Karpas-422 (cell line): Measurements from ENCODE around the gene HSPH1. TPM values are rescaled to one million over a fixed set of nuclear protein-coding genes. Genes with fewer than 3 reads are reported as not detected.
"Not testable (repeated sequence)": the region's sequence is repeated elsewhere in the genome, so short reads cannot be mapped to it uniquely, and the experiment has no call there.

Experiments
- DNase-seq: peaks from one replicate; pipeline ENCODE4 v3.0.0-alpha.2; 2015
- H2AFZ ChIP-seq: fragments of 200-600 bp; sonication (generic); 2 replicates; pipeline ENCODE4 v1.6.1; 2014; ENCODE audit warnings: antibody characterized with exemption, low read length, mixed read lengths
- H3K27ac ChIP-seq: fragments of 200-600 bp; sonication (generic); 2 replicates; pipeline ENCODE4 v1.5.1; 2014; ENCODE audit warnings: mild to moderate bottlenecking, low read length, moderate library complexity
- H3K27me3 ChIP-seq: fragments of 200-600 bp; sonication (generic); 2 replicates; pipeline ENCODE4 v1.6.1; 2014; ENCODE audit warnings: low read length, mixed read lengths
- H3K36me3 ChIP-seq: fragments of 200-600 bp; sonication (generic); 2 replicates; pipeline ENCODE4 v1.6.1; 2014; ENCODE audit warnings: low read length, mixed read lengths; ENCODE audit not compliant: insufficient read depth
- H3K4me1 ChIP-seq: fragments of 200-600 bp; sonication (generic); 2 replicates; pipeline ENCODE4 v1.6.1; 2014; ENCODE audit warnings: mild to moderate bottlenecking, low read length, mixed read lengths
- H3K4me2 ChIP-seq: fragments of 200-600 bp; sonication (generic); 2 replicates; pipeline ENCODE4 v1.6.1; 2014; ENCODE audit warnings: low read length, low read depth, mild to moderate bottlenecking; ENCODE audit not compliant: poor library complexity, severe bottlenecking
- H3K4me3 ChIP-seq: fragments of 200-600 bp; sonication (generic); 2 replicates; pipeline ENCODE4 v1.5.1; 2014; ENCODE audit warnings: mild to moderate bottlenecking, antibody characterized with exemption, low read length, mixed read lengths
- H3K79me2 ChIP-seq: fragments of 200-600 bp; sonication (generic); 2 replicates; pipeline ENCODE4 v1.6.1; 2014; ENCODE audit warnings: mild to moderate bottlenecking, low read length, mixed read lengths
- H3K9ac ChIP-seq: fragments of 200-600 bp; sonication (generic); 2 replicates; pipeline ENCODE4 v1.6.0; 2014; ENCODE audit warnings: low read length
- H3K9me2 ChIP-seq: fragments of 200-600 bp; sonication (generic), shearing (Covaris generic); replicated peaks from 2 replicates; pipeline ENCODE4 v1.6.0; 2014; ENCODE audit warnings: mild to moderate bottlenecking, low read length, moderate library complexity; ENCODE audit not compliant: insufficient read depth
- H3K9me3 ChIP-seq: fragments of 300-700, 200-600 bp; sonication (generic); 2 replicates; pipeline ENCODE4 v1.6.1; 2014; ENCODE audit warnings: low read length, mixed read lengths
- H4K20me1 ChIP-seq: fragments of 200-600 bp; sonication (generic); 2 replicates; pipeline ENCODE4 v1.6.1; 2014; ENCODE audit warnings: mild to moderate bottlenecking, antibody characterized with exemption, low read length, low read depth; ENCODE audit not compliant: insufficient read depth
- total RNA-seq: library from RNA; depleted of rRNA; stranded (reverse); fragments of >200 nt; shearing (Covaris generic); gene quantifications from 2 replicates; pipeline ENCODE4 v1.2.3, GENCODE V29; 2014; ENCODE audit warnings: low replicate concordance

Gene HSPH1
- total RNA-seq, 1 experiment from 2014 or later = 116 TPM

- Histone ChIP-seq H3K4me2 (no peak overlapping the region), H3K4me1 (no peaks in the 10 kb centered on the region), H3K9ac (no peak overlapping the region), H3K36me3 (no peaks in the 10 kb centered on the region), H4K20me1 (no peaks in the 10 kb centered on the region), H3K9me3 (no peaks in the 10 kb centered on the region), H3K4me3 (no peak overlapping the region), H3K79me2 (no peaks in the 10 kb centered on the region), H3K9me2 (no peaks in the 10 kb centered on the region), H3K27me3 (no peaks in the 10 kb centered on the region), H2AFZ (no peak overlapping the region), H3K27ac (no peak overlapping the region)
- DNase-seq = no peak
Observed at GRCh38 chr13:31107109-31107508, 54.6 kb downstream of the HSPH1 start.

GRCh38 chr13:31105856-31106255 is 55.8 kb downstream of the HSPH1 start:
- Histone ChIP-seq H3K9me2 (no peaks in the 10 kb centered on the region), H3K4me3 (no peak overlapping the region), H3K4me1 (no peaks in the 10 kb centered on the region), H3K27ac (no peak overlapping the region), H3K9me3 (no peaks in the 10 kb centered on the region), H3K36me3 (no peaks in the 10 kb centered on the region), H3K27me3 (no peaks in the 10 kb centered on the region), H4K20me1 (no peaks in the 10 kb centered on the region), H3K4me2 (no peak overlapping the region), H2AFZ (no peak overlapping the region), H3K9ac (no peak overlapping the region), H3K79me2 (no peaks in the 10 kb centered on the region)
- DNase-seq = no peak

- Histone ChIP-seq H4K20me1 (no peaks in the 10 kb centered on the region), H3K36me3 (no peaks in the 10 kb centered on the region), H3K79me2 (no peaks in the 10 kb centered on the region), H3K9me2 (no peaks in the 10 kb centered on the region), H3K27me3 (no peaks in the 10 kb centered on the region), H3K4me1 (no peaks in the 10 kb centered on the region), H2AFZ (no peak overlapping the region), H3K4me2 (no peak overlapping the region), H3K9ac (no peak overlapping the region), H3K9me3 (no peaks in the 10 kb centered on the region), H3K27ac (no peak overlapping the region), H3K4me3 (no peak overlapping the region)
- no peak for DNase-seq
Observed at GRCh38 chr13:31105020-31105795, 56.5 kb downstream of the HSPH1 start.

- Histone ChIP-seq H3K9me3 (no peaks in the 10 kb centered on the region), H3K4me2 (no peak overlapping the region), H3K27me3 (0 out of 2 replicates have a peak, but pooled peaks cover 2% of the 10 kb centered on the region), H3K4me3 (no peak overlapping the region), H3K36me3 (no peaks in the 10 kb centered on the region), H3K9ac (no peak overlapping the region), H2AFZ (no peak overlapping the region), H3K4me1 (no peaks in the 10 kb centered on the region), H3K9me2 (no peaks in the 10 kb centered on the region), H4K20me1 (no peaks in the 10 kb centered on the region), H3K27ac (no peak overlapping the region), H3K79me2 (no peaks in the 10 kb centered on the region)
- no peak for DNase-seq
Observed at GRCh38 chr13:31102905-31103304, 58.8 kb downstream of the HSPH1 start.

- Histone ChIP-seq H3K27me3 (0 out of 2 replicates have a peak, but pooled peaks cover 2% of the 10 kb centered on the region), H3K27ac (no peak overlapping the region), H3K9me3 (no peaks in the 10 kb centered on the region), H3K79me2 (no peaks in the 10 kb centered on the region), H3K4me2 (no peak overlapping the region), H3K9me2 (no peaks in the 10 kb centered on the region), H2AFZ (no peak overlapping the region), H3K4me1 (no peaks in the 10 kb centered on the region), H3K36me3 (no peaks in the 10 kb centered on the region), H3K9ac (no peak overlapping the region), H3K4me3 (no peak overlapping the region), H4K20me1 (no peaks in the 10 kb centered on the region)
- no peak for DNase-seq
Observed at GRCh38 chr13:31101472-31102170, 60.1 kb downstream of the HSPH1 start.

- no peaks in the 10 kb centered on the region for H3K9me3 ChIP-seq
- no peaks in the 10 kb centered on the region for H4K20me1 ChIP-seq
- DNase-seq = no peak
- no peaks in the 10 kb centered on the region for H3K79me2 ChIP-seq
- no peak overlapping the region for H3K4me2 ChIP-seq
- no peaks in the 10 kb centered on the region for H3K36me3 ChIP-seq
- H3K27ac ChIP-seq = no peak overlapping the region
- H3K4me1 ChIP-seq = no peaks in the 10 kb centered on the region
- no peak overlapping the region for H2AFZ ChIP-seq
- 0 out of 2 replicates have a peak, but pooled peaks cover 2% of the 10 kb centered on the region for H3K27me3 ChIP-seq
- H3K9me2 ChIP-seq = no peaks in the 10 kb centered on the region
- no peak overlapping the region for H3K9ac ChIP-seq
- no peak overlapping the region for H3K4me3 ChIP-seq
Observed at GRCh38 chr13:31100721-31101120, 61.0 kb downstream of the HSPH1 start.

- not testable (repeated sequence) for H3K36me3 ChIP-seq, H3K4me3 ChIP-seq, DNase-seq, H3K9me2 ChIP-seq, H3K4me2 ChIP-seq, H3K27ac ChIP-seq, H3K79me2 ChIP-seq, H3K9ac ChIP-seq, H3K9me3 ChIP-seq, H3K27me3 ChIP-seq, H4K20me1 ChIP-seq, H2AFZ ChIP-seq, H3K4me1 ChIP-seq
Observed at GRCh38 chr13:31097911-31098434, 63.7 kb downstream of the HSPH1 start.

- Histone ChIP-seq H3K36me3 (no peaks in the 10 kb centered on the region), H4K20me1 (no peaks in the 10 kb centered on the region), H3K9ac (no peak overlapping the region), H3K9me3 (no peaks in the 10 kb centered on the region), H3K4me1 (no peaks in the 10 kb centered on the region), H3K4me2 (no peak overlapping the region), H3K79me2 (no peaks in the 10 kb centered on the region), H2AFZ (no peak overlapping the region), H3K27me3 (0 out of 2 replicates have a peak, but pooled peaks cover 2% of the 10 kb centered on the region), H3K27ac (no peak overlapping the region), H3K4me3 (no peak overlapping the region), H3K9me2 (no peaks in the 10 kb centered on the region)
- no peak for DNase-seq
Observed at GRCh38 chr13:31096654-31097302, 64.9 kb downstream of the HSPH1 start.
